Inflammatory macrophage treated with lipopolysaccharide for 1 hour (primary cell): ENCODE measurements around the gene CCBE1.
"Not testable (repeated sequence)": the region's sequence is repeated elsewhere in the genome, so short reads cannot be mapped to it uniquely, and the experiment has no call there.

ENCODE experiments used
- DNase-seq, 2 donors: peaks; one replicate each; pipeline ENCODE4 v3.0.0-alpha.2; 2020 to 2022

Gene CCBE1

DNA sequence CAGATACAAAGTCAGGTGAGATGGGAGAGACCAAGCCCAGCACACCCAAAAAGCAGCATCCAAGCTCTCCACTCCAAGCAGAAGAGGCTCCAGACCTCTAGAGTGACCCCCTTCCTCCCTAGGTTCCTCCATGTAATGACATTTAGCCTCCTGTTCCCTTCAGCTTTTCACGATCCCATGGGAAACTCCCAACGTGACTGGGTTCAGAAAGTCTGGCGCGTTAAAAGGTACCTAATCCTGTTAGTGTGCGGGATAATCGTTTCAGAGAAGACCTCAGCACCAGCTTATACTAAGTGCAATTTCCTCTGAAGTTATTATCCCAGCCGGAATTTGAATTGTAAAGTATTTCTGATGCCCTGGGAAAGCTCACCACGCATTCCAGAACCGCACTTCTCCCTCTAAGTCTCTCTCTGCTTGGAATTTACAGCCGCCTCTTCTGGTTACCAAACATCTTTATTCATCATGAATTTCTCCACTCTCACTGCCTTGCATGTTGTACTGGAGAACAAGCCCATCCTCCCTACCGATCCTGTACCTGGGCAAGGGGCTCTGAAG is 46.9 kb downstream of the CCBE1 start:
- no peak for DNase-seq

DNA sequence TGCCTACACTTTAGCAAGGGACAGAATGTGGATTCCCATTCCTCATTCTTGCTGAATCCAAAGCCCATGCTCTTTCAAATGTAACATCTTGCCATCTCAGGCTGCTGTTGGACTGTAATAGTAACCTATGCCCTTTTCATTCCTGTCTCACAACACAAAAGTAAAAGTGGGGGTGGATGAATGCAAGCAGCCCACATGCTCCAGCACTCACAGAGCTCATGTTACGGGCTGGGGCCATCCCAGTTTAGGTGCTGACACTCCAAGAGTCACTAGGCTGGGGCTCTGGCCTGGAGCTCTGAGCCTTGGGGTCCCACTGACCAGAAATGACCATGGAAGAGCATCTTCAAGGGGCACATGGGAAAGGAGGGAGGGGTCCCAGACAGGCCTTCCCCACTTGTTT is 47.6 kb downstream of the CCBE1 start:
- no peak for DNase-seq

DNA sequence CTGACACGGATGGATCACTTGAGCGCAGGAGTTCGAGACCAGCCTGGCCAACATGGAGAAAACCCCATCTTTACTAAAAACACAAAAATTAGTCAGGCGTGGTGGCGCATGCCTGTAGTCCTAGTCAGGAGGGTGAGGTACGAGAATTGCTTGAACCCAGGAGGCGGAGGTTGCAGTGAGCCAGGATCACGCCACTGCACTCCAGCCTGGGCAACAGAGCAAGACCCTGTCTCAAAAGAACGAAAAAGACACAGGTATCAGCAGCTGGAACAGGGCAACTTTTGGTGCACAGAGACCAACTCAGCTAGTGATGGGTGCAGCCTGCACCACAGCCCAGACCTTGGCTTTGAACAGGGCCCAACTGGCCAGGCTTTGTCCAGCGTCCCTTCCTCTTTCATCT is 48.8 kb downstream of the CCBE1 start:
- DNase-seq, result not testable (repeated sequence)

DNA sequence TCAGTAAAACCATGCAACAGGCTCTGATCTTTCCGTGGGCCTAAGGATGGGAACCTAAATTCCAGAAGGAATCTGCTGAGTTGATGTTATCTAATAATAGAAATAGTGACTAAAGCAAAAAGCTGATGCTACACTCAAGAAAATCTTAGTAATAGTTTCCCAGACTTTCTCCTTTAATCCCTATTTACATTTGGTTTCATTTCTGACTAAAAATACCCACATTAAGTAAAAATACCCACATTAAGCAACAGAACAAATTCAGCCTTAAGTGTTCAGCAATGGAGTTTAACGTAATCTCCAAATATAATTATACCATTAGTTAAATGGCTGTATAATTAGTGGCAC is 50.3 kb downstream of the CCBE1 start:
- no peak for DNase-seq

DNA sequence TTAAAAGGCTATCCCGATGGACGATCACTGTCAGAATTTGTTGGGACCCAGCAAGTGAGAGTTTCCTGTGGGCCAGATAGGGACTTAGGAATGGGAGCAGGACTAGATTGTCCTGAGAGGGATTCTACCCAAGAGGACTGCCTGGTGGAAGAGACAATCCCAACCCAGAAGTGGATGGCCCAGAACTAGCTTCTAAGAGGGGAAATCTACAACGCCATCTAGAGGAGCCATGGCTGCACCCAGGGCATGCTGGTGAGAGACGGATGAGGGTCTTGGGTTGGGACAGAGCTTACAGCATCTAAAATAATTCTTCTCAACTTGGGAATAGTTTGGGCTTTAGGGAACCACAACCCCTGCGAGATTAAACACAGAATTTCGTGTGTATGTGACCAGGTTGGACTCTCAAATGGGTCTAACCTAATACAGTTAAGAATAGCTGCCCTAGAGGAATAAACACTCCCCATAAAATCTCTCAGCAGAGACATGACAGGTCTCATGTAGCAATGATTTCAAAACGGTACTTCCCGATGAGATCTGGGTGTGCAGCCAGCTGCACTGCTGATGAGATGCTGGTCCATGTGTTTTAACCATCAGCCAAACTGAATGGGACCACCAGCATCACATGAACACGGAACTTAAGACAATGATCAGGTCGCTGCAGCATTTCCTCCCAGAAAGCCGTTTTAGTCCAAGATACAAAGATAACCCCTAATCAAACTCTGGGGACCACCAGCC is 50.8 kb downstream of the CCBE1 start:
- no peak for DNase-seq

DNA sequence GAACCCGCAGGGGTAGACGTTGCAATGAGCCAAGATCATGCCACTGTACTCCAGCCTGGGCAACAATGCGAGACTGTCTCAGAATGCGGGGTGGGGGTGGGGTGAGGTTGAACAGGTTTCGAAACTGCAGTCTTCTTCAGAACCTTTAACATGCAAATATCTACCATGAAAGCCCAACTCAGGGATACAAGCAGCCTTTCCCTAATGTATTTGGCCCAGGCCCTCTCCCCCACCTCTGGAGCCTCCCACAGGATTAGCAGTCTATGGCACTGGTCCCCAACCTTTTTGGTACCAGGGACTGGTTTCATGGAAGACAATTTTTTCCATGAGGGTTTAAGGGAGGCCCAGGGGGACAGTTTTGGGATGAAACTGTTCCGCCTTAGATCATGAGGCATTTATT is 53.5 kb downstream of the CCBE1 start:
- DNase-seq, result no peak

DNA sequence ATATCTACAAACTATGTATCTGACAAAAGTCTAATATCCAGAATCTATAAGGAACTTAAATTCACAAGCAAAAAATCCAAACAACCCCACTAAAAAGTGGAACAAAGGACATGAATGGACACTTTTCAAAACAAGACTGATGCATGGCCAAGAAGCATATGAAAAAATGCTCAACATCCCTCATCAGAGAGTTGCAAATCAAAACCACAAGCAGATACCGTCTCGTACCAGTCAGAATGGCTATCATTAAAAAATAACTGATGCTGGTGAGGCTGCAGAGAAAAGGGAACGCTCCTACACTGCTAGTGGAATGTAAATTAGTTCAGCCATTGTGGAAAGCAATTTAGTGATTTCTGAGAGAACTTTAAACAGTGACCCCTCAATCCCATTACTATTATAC is 56.5 kb downstream of the CCBE1 start:
- no peak for DNase-seq

DNA sequence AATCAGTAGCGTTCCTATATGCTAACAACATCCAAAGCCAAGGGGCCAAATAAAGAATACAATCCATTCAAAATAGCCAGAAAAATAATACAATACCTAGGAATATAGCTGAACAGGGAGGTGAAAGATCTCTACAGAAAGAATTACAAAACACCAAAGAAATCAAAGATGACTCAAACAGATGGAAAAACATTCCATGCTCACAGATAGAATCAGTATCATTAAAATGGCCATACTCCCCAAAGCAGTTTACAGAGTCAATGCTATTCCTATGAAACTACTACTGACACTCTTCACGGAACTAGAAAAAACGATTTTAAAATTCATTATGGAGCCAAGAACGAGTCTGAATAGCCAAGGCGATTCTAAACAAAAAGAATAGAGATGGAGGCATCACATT is 57.4 kb downstream of the CCBE1 start:
- DNase-seq, result no peak

DNA sequence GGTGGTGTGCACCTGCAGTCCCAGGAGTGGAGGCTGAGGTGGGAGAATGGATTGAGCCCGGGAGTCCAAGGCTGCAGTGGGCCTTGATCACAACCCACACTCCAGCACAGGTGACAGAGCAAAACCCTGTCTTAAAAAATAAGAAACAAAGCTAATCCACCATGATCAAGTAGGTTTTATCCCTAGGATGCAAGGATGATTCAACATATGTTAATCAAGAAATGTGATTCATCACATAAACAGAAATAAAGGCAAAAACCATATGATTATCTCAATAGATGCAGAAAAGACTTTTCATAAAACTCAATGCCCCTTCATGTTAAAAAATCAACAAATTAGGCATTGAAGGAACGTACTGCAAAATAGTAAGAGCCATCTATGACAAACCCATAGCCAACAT is 58.1 kb downstream of the CCBE1 start:
- DNase-seq, result no peak

DNA sequence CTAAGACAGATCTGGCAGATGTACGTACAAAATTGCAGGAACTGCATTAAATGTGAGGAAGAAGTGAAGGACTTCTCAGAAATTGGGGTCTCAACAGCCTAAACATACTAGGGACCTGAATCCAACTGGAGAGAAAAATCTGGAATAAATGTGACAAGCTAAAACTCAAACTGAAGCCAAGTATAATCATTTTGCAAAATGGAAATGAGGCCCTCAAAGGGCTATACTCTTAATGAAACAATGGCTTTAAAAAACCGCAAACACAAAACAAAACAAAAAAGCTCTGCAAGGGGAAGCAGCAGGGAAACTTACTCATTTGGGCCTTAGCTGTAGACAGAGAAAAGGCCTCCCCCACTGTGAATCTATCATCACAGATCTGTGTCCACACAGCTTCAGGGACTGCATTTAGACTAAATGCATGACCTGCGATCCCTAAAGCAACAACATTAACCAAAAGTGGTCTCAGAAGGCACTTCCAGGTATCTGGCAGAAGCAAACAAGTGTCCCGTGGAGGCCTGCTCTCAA is 63.2 kb downstream of the CCBE1 start:
- no peak for DNase-seq

DNA sequence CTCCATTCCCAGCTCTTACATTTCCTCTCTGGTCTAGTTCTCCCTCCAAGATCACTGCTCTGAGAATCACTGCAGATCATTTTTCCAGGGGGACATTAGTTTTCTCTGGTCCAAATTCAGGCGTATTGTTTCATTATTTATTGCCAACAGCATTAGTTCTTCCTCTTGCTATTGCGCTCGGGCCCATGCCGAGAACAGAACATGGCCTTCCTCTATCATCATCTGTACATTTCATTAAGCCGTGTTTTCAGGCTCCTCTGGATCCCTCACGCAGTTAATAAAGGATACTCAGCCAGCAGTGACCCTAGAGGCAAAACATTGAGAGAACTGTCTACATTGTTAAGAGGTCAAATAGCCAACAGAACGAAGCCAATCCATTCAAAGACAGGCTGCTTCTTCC is 63.9 kb downstream of the CCBE1 start:
- no peak for DNase-seq

DNA sequence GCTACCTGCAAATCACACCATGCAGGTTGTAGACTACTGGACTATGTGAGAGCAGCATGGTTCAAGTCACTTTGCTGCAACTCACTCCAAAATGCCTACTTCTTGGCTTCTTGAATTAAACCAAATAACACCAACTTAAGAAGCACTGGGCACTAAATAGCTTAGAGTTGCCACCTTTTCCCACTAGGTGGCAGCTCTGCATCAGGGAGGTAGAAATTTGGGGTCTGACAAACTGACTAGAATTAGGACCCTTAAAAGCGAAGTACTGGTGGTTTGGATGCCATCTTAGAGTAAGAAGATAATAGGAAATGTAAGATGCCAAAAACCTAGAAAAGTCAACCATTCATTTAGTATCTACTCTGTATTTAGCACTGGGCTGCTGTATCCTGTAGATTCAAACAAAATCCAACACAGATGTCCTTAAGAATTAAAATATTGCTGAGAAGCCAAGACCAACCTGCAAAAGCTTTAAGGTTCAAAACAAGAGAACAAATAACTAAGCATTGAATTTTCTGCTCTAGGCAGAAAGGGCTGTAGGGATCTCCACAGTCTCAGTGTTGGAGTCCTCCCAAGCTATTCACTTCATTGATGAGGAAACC is 65.5 kb downstream of the CCBE1 start:
- peak in 1 of 2 donors; percentile 1 for DNase-seq

DNA sequence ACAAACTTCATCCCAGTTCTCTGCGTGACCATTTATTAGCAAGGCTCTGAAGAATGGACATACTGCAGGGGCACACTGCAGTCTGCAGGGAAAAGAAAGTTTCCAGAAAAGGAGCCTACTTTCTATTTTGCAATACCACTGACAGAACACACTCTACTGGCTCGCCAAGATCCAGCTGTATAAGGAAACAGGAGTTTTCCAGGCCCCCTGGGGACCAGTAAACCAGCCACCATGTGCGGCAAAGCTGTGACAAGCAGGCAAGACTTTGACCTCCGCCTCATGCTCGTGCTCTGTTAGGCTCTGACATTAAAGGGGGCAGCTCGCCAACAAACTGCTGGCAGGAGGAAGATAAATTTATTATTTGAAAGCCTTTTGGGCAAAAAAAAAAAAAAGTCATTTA is 67.3 kb downstream of the CCBE1 start:
- DNase-seq, result no peak

DNA sequence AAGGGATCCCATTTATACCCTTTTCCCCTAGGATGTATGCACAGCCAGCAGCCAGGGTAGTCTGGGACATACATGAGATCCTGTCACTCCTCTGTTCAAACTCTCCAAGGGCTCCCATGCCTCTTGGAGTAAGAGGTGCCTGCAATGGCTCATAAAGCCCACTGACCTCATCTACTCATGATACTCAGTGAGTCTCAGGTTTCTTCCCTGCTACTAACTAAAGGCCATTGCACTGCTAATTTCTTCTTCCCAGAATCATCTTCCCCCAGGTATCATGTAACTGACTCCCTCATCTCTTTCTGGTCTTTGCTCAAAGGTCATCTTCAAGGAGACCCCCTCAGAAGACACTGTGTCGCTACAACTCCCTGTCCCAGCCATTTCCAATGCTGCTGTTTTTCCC is 68.2 kb downstream of the CCBE1 start:
- DNase-seq, result no peak

DNA sequence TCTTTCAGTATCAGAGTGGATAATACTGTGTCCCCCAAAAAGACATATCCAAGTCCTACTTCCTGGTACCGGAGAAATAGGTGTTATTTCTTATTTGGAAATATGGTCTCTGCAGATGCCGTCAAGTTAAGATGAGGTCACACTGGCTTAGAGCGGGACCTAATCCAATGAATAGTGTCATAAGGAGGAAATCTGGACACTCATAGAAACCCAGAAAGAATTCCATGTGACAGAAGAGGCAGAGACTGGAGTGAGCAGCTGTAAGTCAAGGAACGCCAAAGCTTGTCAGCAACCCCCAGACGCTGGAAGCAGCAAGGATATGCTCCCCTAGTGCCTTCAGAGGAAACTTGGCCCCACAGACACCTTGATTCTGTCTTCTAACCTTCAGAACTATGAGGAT is 69.8 kb downstream of the CCBE1 start:
- DNase-seq, result no peak

DNA sequence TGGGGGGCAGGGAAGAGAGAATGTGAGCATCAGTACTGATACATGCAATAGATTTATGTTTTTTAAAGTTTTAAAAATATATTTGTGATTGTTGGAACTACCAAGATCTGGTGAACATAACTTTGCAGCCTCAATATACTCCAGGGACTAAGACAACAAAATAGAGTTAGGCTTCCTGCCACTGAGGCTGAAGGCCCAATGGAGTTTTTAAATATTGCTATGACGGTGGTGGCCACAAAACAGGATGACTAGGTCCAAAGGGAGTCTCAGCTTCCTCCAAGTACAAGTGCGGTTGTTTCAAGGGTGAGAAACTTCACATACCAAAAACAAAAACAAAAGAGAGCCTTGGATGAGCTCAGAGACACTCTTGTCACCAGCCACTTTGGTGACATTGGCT is 72.9 kb downstream of the CCBE1 start:
- no peak for DNase-seq

DNA sequence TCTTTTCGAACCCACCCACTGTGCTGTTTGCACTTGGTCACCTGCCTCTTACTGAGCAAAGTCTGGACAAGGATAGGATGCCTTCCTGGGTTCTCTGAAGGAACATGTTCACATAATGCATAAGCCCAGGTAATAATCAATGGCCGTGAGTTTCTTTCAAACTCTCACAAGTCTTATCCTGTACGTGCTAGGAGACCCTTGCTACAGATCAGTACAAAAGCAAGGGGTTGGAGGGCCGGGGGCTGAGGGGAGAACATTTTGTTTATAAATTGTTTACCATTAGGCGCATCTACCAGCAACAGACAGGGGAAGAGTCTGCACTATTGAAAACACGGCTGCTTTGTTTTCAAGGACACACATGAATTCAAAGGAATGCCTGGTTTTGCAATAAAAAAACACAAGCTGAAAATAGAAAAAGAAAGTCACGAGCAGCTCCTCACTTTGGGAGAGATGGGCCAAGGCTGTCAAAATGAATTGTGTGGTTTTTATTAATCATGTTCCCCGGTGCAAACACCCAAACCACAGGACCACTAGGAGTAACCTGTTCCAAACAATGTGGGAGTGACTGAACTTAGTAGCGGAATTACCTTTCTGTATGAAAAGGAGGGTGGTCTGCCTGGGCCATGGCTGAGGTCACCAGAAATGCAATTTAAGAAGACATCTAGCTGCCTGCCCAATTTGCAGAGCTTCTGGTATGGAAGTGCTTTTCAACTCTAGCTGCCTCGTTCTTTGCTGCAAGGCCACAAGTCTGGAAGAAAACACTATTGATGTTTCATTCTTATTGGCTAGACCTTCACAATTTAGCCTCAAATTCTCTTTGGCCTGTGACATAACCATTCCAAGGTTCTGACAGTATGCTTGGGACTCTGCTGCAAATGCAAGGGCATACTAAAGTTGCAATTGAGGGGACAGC is 73.5 kb downstream of the CCBE1 start:
- no peak for DNase-seq

DNA sequence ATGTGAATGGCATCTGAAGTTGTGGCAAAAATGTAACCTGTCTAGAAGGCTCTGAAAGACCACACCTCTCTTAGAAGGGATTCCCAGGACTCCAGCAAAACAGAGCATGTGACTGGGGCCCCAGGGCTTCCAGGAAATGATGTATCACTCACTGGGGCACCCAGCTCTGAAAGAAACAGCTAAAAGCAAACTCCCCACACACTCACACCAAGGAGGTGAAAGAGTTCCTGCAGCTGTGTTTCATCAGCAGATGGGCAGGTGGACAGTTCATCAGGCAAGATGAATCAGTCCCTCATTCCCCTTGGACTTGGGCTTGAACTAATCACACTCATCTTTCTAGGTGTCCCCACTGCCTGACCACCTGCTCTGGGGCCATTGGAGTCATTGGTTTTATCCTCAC is 76.2 kb downstream of the CCBE1 start:
- DNase-seq, result no peak

DNA sequence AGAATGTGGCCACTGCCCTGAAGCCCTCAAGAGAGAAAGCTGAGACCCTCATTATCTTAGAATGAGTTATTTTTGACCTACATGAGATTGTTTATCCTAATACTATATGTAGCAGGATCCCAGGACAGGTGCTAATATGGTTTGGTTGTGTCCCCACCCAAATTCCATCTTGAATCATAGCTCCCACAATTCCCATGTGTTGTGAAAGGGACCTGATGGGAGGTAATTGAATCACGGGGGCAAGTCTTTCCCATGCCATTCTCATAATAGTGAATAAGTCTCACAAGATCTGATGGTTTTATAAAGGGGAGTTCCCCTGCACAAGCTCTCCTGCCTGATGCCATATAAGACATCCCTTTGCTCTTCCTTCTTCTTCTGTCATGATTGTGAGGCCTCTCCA is 76.8 kb downstream of the CCBE1 start:
- DNase-seq, result no peak

DNA sequence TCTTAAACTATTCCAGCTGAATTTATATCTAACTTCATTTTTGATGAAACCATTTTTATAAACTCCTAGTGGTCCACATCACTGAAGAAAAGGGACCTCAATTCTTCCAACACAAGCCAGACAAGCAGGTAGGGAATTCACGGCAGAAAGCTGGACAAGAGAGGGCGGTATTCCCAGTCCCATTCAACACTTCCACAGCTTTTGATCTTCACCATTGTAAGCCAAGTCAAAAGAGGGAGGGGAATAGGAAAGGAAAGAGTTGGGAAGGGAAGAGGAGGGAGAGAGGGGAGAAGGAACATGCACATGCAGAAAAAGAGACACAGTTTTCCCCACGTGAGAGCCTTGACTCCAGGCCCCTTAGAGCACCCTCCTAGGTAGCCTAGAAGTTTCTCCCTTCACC is 77.4 kb downstream of the CCBE1 start:
- DNase-seq, result no peak

DNA sequence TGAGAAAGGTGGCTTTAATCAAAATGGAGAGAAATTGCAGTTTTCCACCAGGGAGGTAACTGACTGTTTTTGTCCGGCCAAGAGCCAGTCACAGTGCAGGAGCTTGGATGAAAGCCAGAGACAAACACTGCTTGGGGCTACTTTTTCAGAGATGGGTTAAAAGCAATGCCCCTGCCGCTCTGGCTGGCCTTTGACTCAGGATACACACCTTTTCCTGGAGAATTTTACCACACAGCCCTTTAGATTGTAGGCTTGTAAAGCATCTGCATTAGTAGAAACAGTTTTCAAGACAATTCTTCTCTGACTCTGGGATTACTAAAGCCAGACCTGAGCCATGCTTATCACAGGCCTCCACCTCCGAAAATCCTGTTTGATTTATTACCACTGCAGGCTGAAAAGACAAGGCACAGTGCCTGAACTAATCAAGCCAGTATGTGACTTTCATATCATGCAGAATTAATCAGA is 79.7 kb downstream of the CCBE1 start:
- DNase-seq, result no peak

DNA sequence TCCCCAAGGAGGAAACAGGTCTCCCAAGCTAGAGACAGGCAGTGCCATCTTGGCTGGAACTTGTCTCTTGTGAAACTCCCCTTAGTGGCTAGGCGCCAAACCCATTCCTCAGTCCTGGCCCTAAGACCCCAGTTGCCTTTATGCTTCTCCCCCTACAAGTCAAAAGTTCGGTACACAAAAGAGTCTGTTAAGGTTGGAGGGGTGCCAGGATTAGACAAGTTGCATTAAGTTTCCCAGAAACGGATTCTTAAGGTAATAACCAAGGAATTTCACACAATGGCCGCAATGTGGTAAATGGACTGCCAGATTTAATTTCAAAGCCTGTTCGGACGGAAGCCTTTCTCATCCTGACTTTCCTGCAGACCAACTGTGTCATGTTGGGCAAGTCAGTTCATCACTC is 80.7 kb downstream of the CCBE1 start:
- DNase-seq, result no peak

DNA sequence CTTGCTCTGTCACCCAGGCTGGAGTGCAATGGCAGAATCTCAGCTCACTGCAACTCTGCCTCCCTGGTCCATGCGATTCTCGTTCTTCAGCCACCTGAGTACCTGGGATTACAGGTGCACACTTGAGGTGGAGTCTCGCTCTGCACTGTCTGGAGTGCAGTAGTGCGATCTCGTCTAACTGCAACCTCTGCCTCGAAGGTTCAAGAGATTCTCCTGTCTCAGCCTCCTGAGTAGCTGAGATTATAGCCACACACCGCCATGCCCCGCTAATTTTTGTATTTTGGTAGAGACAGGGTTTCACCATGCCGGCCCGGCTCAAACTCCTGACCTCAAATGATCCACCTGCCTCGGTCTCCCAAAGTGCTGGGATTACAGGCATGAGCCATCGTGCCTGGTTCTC is 83.3 kb downstream of the CCBE1 start:
- no peak for DNase-seq
